NT2/D1 (cell line): ENCODE results near the gene USH1C.
A peak's percentile ranks its signal among the peaks of the same experiment; 100 is the strongest.

Experiments
- DNase-seq: peaks from one replicate; pipeline ENCODE4 v3.0.0-alpha.2; 2011; ENCODE audit warnings: low read depth, low spot score
- H3K27me3 ChIP-seq: 2 replicates; pipeline ENCODE4 v1.6.0; 2011; ENCODE audit warnings: mild to moderate bottlenecking; ENCODE audit not compliant: insufficient read length, insufficient read depth
- H3K36me3 ChIP-seq: 2 replicates; pipeline ENCODE4 v1.6.1; 2011; ENCODE audit warnings: mild to moderate bottlenecking, low read length, mixed read lengths; ENCODE audit not compliant: insufficient read depth, insufficient read length
- H3K4me1 ChIP-seq: 2 replicates; pipeline ENCODE4 v1.5.1; 2011; ENCODE audit not compliant: insufficient read depth, insufficient read length
- H3K4me3 ChIP-seq: 2 replicates; pipeline ENCODE4 v1.5.1; 2011; ENCODE audit warnings: low read depth; ENCODE audit not compliant: insufficient read length
- H3K9ac ChIP-seq: 2 replicates; pipeline ENCODE4 v1.6.0; 2011; ENCODE audit warnings: low read depth; ENCODE audit not compliant: insufficient read length
- H3K9me3 ChIP-seq: 2 replicates; pipeline ENCODE4 v1.5.1; 2011; ENCODE audit warnings: mild to moderate bottlenecking, low read length; ENCODE audit not compliant: insufficient read depth
- SUZ12 ChIP-seq: IDR thresholded peaks from 2 replicates; pipeline ENCODE4 v1.6.1; 2011; ENCODE audit not compliant: insufficient read length, insufficient read depth; ENCODE audit errors: extremely low read depth
- YY1 ChIP-seq: IDR thresholded peaks from 2 replicates; pipeline ENCODE4 v1.6.1; 2011; ENCODE audit not compliant: insufficient read length, insufficient read depth
- ZNF274 ChIP-seq: IDR thresholded peaks from 2 replicates; pipeline ENCODE4 v1.6.1; 2011; ENCODE audit warnings: mild to moderate bottlenecking, low read depth, low read length

Gene USH1C

GRCh38 chr11:17528181-17528691, 16.0 kb downstream of the USH1C start:
- no peak for TF ChIP-seq ZNF274
- no peak for TF ChIP-seq YY1
- TF ChIP-seq SUZ12 = no peak
- Histone ChIP-seq H3K27me3 (no peaks in the 10 kb centered on the region), H3K9ac (no peak overlapping the region), H3K4me3 (no peak overlapping the region), H3K9me3 (no peaks in the 10 kb centered on the region), H3K4me1 (peaks cover 5% of the 10 kb centered on the region), H3K36me3 (no peaks in the 10 kb centered on the region)
- DNase-seq = peak; percentile 47

- no peak for DNase-seq
- no peaks in the 10 kb centered on the region for H3K36me3 ChIP-seq
- H3K27me3 ChIP-seq = no peaks in the 10 kb centered on the region
- no peaks in the 10 kb centered on the region for H3K9me3 ChIP-seq
- no peak overlapping the region for H3K9ac ChIP-seq
- H3K4me3 ChIP-seq = no peak overlapping the region
- H3K4me1 ChIP-seq = peaks cover 5% of the 10 kb centered on the region
- no peak for TF ChIP-seq ZNF274
- no peak for TF ChIP-seq YY1
- TF ChIP-seq SUZ12 = no peak
Measured at GRCh38 chr11:17527628-17527995, 16.6 kb downstream of the USH1C start.

DNA sequence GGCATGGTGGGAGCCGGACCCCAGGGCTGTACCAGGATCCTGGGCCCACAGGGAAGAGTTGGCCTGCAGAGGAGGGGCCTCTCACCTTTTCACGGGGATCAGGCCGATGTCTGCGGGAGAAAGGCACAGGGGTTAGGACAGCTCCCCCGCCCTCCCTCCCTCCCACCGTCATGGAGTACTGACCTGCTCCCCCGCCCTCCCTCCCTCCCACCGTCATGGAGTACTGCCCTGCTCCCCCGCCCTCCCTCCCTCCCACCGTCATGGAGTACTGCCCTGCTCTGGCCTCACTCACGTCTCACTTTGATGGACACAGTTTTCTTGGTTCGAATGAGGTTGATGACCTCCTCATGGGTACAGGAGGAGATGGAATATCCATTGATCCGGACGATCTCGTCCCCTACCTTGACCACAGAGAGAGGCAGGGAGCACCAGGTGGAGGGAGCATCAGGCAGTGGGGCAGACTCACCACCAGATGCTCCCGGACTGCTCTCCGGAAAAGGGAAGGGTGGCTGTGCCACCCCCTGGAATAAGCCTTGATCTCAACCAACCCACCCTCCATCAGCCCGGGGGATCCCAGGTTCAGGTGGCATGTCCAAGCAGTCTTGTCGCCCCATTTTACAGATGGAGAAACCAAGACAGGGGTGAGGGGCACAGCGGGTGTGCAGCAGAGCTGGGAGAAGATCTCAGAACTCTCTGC, 17.1 kb downstream of the USH1C start:
- H3K4me3 ChIP-seq = no peak overlapping the region
- H3K36me3 ChIP-seq = no peaks in the 10 kb centered on the region
- DNase-seq = no peak
- H3K4me1 ChIP-seq = peaks cover 5% of the 10 kb centered on the region
- no peaks in the 10 kb centered on the region for H3K27me3 ChIP-seq
- TF ChIP-seq SUZ12 (no peak), YY1 (no peak), ZNF274 (no peak)
- no peaks in the 10 kb centered on the region for H3K9me3 ChIP-seq
- H3K9ac ChIP-seq = no peak overlapping the region

GRCh38 chr11:17526326-17526725, 17.9 kb downstream of the USH1C start:
- Histone ChIP-seq H3K9me3 (no peaks in the 10 kb centered on the region), H3K9ac (no peak overlapping the region), H3K27me3 (no peaks in the 10 kb centered on the region), H3K36me3 (no peaks in the 10 kb centered on the region), H3K4me1 (peaks cover 5% of the 10 kb centered on the region), H3K4me3 (no peak overlapping the region)
- TF ChIP-seq ZNF274 = no peak
- TF ChIP-seq YY1 = no peak
- TF ChIP-seq SUZ12 = no peak
- DNase-seq = no peak

DNA sequence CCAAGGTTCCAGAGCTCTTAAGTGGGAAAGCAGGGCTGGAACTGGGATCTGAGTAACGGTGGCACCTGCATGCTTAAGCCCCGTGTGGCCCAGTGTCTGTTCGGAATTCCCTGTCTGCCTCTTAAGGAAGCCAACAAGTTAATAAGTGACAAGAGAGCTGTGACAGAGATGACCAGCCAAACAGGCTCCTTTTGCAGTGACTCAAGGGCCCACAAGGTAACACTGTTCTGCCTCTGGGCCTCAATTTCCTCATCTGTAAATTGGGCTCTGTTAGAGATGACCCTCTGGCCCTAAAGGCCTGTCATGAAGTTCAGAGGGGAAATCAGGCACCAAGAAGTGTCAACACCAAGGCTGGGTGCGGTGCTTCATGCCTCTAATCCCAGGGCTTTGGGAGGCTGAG, 18.6 kb downstream of the USH1C start:
- no peak overlapping the region for H3K9ac ChIP-seq
- no peak for DNase-seq
- H3K27me3 ChIP-seq = no peaks in the 10 kb centered on the region
- TF ChIP-seq SUZ12 (no peak), ZNF274 (no peak), YY1 (no peak)
- no peaks in the 10 kb centered on the region for H3K9me3 ChIP-seq
- H3K36me3 ChIP-seq = no peaks in the 10 kb centered on the region
- H3K4me3 ChIP-seq = no peak overlapping the region
- peaks cover 5% of the 10 kb centered on the region for H3K4me1 ChIP-seq

DNA sequence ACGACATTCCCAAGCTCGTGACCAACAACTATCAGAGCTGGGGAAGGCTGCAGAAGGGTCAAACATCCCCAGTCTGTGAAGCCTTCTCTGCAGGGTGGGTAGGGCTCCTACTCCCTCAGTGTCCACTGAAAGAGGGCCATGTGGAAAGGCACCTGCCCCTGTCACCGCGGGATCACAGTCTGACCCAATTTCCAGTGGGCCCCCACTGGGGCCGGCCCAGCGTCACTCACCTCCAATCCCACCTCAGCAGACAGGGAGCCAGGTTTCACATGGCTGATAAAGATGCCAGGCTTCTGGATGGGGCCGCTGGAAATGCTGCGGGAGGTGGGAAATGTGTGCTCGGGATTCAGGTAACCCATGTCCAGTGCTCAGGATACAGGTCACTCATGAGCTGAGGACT, 20.0 kb downstream of the USH1C start:
- Histone ChIP-seq H3K4me1 (peaks cover 5% of the 10 kb centered on the region), H3K36me3 (no peaks in the 10 kb centered on the region), H3K27me3 (no peaks in the 10 kb centered on the region), H3K9ac (no peak overlapping the region), H3K4me3 (no peak overlapping the region), H3K9me3 (no peaks in the 10 kb centered on the region)
- TF ChIP-seq ZNF274 = no peak
- no peak for TF ChIP-seq SUZ12
- no peak for TF ChIP-seq YY1
- DNase-seq = no peak

DNA sequence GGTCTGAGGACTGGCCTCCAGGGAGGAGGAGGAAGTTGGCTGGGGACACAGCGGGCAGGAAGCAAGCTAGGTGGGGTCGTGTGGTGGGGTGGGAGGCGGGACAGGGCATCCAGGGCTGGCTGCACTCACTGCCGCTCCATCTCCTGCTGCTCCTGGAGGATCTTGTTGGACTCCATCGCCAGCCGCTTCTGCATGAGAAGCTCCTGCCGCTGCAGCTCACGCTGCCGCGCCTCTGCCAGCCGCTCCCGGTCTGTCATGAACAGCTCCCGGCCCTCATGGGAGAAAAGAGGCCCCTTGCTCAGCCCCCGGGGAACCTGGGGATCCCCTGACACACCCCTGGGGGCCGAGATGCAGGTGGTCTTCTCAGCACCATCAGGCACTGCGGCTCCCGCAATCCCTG, 21.6 kb downstream of the USH1C start:
- DNase-seq = no peak
- Histone ChIP-seq H3K36me3 (no peaks in the 10 kb centered on the region), H3K4me1 (peaks cover 2% of the 10 kb centered on the region), H3K9me3 (no peaks in the 10 kb centered on the region), H3K9ac (no peak overlapping the region), H3K4me3 (no peak overlapping the region), H3K27me3 (no peaks in the 10 kb centered on the region)
- no peak for TF ChIP-seq SUZ12
- TF ChIP-seq ZNF274 = no peak
- TF ChIP-seq YY1 = no peak
